GM12892 (cell line): ENCODE results near the gene MYH6.

Source experiments
- POLR2AphosphoS5 ChIP-seq: IDR thresholded peaks from 2 replicates; pipeline ENCODE4 v1.6.1; 2011; ENCODE audit warnings: low read depth, low read length, control low read depth
- TAF1 ChIP-seq: IDR thresholded peaks from 2 replicates; pipeline ENCODE4 v1.6.1; 2011; ENCODE audit warnings: low read depth, mild to moderate bottlenecking, control low read depth, low read length, borderline replicate concordance

GRCh38 chr14:23437133-23438100, 29.3 kb upstream of the MYH6 start:
- TF ChIP-seq TAF1 (no peak), POLR2AphosphoS5 (no peak)
